Fibroblast of peridontal ligament (primary cell): Measurements from ENCODE around the gene ARHGAP1.
"Not testable (repeated sequence)": the region's sequence is repeated elsewhere in the genome, so short reads cannot be mapped to it uniquely, and the experiment has no call there.

Experiments used
- DNase-seq: peaks from one replicate; pipeline ENCODE4 v3.0.0-alpha.2; 2010; ENCODE audit errors: extremely low read depth

Gene ARHGAP1

GRCh38 chr11:46723359-46723680 lies 22.9 kb upstream of the ARHGAP1 start:
- DNase-seq = no peak

- DNase-seq = no peak
Observed at GRCh38 chr11:46722566-46723358, 22.3 kb upstream of the ARHGAP1 start.

- no peak for DNase-seq
Observed at GRCh38 chr11:46721286-46721685, 20.9 kb upstream of the ARHGAP1 start.

GRCh38 chr11:46719543-46720218 lies 19.3 kb upstream of the ARHGAP1 start:
- no peak for DNase-seq

GRCh38 chr11:46719048-46719542 lies 18.7 kb upstream of the ARHGAP1 start, which contains the start of gene F2:
Gene F2, plus strand, starts transcription at chr11:46719213. Its CDS starts 23 bp downstream, at chr11:46719236.
- no peak for DNase-seq

- DNase-seq = no peak
Observed at GRCh38 chr11:46718155-46719019, 18.0 kb upstream of the ARHGAP1 start.

GRCh38 chr11:46717825-46718154 lies 17.4 kb upstream of the ARHGAP1 start:
- DNase-seq = not testable (repeated sequence)

GRCh38 chr11:46712874-46713576 lies 12.6 kb upstream of the ARHGAP1 start:
- DNase-seq = no peak

- DNase-seq = peak; percentile 53
Observed at GRCh38 chr11:46711303-46711702, 10.9 kb upstream of the ARHGAP1 start.

GRCh38 chr11:46710821-46711269 lies 10.4 kb upstream of the ARHGAP1 start:
- DNase-seq = peak; percentile 98

GRCh38 chr11:46709351-46709750 lies 8.9 kb upstream of the ARHGAP1 start:
- DNase-seq = not testable (repeated sequence)

GRCh38 chr11:46706886-46707285 lies 6.5 kb upstream of the ARHGAP1 start:
- DNase-seq = no peak

- no peak for DNase-seq
Observed at GRCh38 chr11:46705070-46705688, 4.8 kb upstream of the ARHGAP1 start.

GRCh38 chr11:46701078-46701654 lies 747 bp upstream of the ARHGAP1 start:
- DNase-seq = no peak

GRCh38 chr11:46698597-46698996 lies 1.8 kb downstream of the ARHGAP1 start:
- DNase-seq = no peak

- no peak for DNase-seq
Observed at GRCh38 chr11:46697723-46698122, 2.7 kb downstream of the ARHGAP1 start.

- DNase-seq = no peak
Observed at GRCh38 chr11:46697303-46697702, 3.1 kb downstream of the ARHGAP1 start.

GRCh38 chr11:46696212-46696558 lies 4.2 kb downstream of the ARHGAP1 start:
- DNase-seq = no peak

- DNase-seq = no peak
Observed at GRCh38 chr11:46695345-46696211, 4.8 kb downstream of the ARHGAP1 start.

GRCh38 chr11:46694607-46695006 lies 5.8 kb downstream of the ARHGAP1 start:
- no peak for DNase-seq
